GM23338 (cell line): ENCODE data around the gene BRD9.

Source experiments
- CREB1 ChIP-seq: fragments of 250-450 bp; sonication (Bioruptor Pico); IDR thresholded peaks from 2 replicates; pipeline ENCODE4 v1.5.0; 2020; ENCODE audit warnings: low read depth, mild to moderate bottlenecking, moderate library complexity
- CTCF ChIP-seq, 2 experiments: fragments of 200-600 bp in 1 of 2; sonication (generic) in 1 of 2; conservative IDR thresholded peaks; 2 replicates each; pipeline versions ENCODE4 v1.5.1 to v1.6.1; 2016 to 2017; ENCODE audit warnings: antibody characterized with exemption in 2 of 2, low read depth in 2 of 2, mild to moderate bottlenecking in 2 of 2, moderate library complexity in 1 of 2
- EZH2 ChIP-seq: fragments of 200-600 bp; sonication (generic); IDR thresholded peaks from one replicate; pipeline ENCODE4 v1.8.0; 2017; ENCODE audit warnings: antibody characterized with exemption, mild to moderate bottlenecking, low read depth; ENCODE audit not compliant: unreplicated experiment
- EZH2phosphoT487 ChIP-seq: fragments of 200-600 bp; sonication (generic); IDR thresholded peaks from one replicate; pipeline ENCODE4 v1.8.1; 2018; ENCODE audit warnings: antibody characterized with exemption; ENCODE audit not compliant: unreplicated experiment
- JUNB ChIP-seq: IDR thresholded peaks from one replicate; pipeline ENCODE4 v1.6.1; 2016; ENCODE audit warnings: antibody characterized with exemption; ENCODE audit not compliant: unreplicated experiment
- POLR2AphosphoS5 ChIP-seq: IDR thresholded peaks from 2 replicates; pipeline ENCODE4 v1.6.1; 2016; ENCODE audit warnings: antibody characterized with exemption, low read depth
- REST ChIP-seq: IDR thresholded peaks from one replicate; pipeline ENCODE4 v1.6.1; 2018; ENCODE audit warnings: antibody characterized with exemption; ENCODE audit not compliant: unreplicated experiment
- STAT1 ChIP-seq: IDR thresholded peaks from one replicate; pipeline ENCODE4 v1.6.1; 2016; ENCODE audit warnings: antibody characterized with exemption; ENCODE audit not compliant: unreplicated experiment
- TF ChIP-seq, protein P1 (sequence below): IDR thresholded peaks from 2 replicates; pipeline ENCODE4 v1.6.1; 2016; ENCODE audit warnings: antibody characterized with exemption

DNA sequence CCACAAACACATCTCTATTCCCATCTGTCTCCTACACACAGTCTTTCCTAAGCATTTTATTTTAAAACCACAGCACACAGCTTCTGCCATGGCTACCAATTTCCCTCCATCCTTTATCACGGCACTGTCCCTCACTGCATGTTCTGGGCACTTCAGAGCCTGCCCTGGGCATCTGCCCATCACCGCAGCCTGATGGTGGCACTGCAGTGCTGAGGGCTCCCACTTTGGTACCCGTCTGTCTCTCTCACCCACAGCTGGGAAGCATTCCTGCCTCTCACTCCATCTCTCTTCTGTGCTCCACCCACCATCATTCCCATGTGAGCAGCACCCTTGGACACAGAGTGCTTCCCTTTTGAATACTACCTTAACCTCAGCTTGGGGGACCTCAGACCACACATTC is 73.5 kb downstream of the BRD9 start:
- TF ChIP-seq CTCF (conservative IDR thresholded peaks at IDR 0.05; ENCODE audit: low read depth in 2 of 2): no peak
- TF ChIP-seq EZH2phosphoT487: no peak
- TF ChIP-seq POLR2AphosphoS5: no peak
- no peak for TF ChIP-seq EZH2
- no peak for TF ChIP-seq REST
- TF ChIP-seq, protein P1, sequence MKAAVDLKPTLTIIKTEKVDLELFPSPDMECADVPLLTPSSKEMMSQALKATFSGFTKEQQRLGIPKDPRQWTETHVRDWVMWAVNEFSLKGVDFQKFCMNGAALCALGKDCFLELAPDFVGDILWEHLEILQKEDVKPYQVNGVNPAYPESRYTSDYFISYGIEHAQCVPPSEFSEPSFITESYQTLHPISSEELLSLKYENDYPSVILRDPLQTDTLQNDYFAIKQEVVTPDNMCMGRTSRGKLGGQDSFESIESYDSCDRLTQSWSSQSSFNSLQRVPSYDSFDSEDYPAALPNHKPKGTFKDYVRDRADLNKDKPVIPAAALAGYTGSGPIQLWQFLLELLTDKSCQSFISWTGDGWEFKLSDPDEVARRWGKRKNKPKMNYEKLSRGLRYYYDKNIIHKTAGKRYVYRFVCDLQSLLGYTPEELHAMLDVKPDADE: no peak
- TF ChIP-seq CREB1 (CRISPR knock-in tag): no peak
- TF ChIP-seq JUNB: no peak
- TF ChIP-seq STAT1: no peak
